ENCODE data around the gene MOB2. TPM values are rescaled to one million over a fixed set of nuclear protein-coding genes. Genes with fewer than 3 reads are reported as not detected.

MOB2 gene
- total RNA-seq, 1 donor from 2014 or later, result 19.3 TPM

DNA sequence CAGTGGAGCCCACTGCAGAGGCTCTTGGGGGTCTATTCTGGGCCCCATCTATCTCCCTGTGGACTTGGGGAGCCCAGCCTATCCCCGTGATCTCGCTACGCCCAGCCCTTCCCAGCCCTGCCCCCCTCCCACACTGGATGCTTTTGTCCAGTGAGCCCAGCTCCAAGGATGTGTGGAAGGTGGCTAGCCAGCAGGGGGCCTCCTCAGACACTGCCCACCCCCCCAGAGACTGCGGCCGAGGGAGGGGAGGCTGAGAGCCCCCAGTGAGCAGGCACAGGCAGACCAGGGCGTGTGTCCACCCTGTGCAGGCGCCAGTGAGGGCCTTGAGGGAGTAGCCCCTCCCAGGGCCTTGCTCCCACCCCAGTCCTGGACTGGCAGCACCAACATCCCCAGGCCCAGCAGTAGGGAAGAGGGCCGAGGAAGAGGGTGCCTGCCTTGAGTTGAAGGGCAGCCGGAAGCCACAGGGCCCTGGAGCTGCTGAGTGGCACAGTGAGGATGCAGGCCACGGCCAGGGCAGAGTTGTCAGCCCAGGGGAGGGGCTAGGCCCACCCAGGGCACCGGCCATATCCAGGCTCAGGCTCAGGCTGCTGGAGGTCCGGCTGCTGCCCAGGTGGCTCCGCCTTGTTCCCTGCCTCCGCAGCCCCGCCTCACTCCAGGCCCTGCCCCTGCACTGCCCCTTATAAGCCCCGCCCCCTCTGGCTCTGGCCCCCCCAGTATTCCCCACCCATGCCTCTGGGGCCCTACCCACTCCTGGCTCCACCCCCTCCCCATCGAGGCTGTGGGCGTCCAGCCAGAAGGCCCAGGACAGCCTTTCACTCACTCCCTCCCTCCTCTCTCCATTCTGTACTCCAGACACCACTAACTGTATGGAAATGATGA lies 28.0 kb downstream of the MOB2 start:
- Mint-ChIP-seq H3K9me3 (no peaks in the 10 kb centered on the region), H3K4me3 (no peak overlapping the region), H3K27me3 (ENCODE audit: low read depth) (no peaks in the 10 kb centered on the region), H3K36me3 (ENCODE audit: low read depth) (no peaks in the 10 kb centered on the region), H3K4me1 (no peaks in the 10 kb centered on the region), H3K27ac (ENCODE audit: unreplicated experiment) (no peak overlapping the region)
- TF ChIP-seq, protein P1, sequence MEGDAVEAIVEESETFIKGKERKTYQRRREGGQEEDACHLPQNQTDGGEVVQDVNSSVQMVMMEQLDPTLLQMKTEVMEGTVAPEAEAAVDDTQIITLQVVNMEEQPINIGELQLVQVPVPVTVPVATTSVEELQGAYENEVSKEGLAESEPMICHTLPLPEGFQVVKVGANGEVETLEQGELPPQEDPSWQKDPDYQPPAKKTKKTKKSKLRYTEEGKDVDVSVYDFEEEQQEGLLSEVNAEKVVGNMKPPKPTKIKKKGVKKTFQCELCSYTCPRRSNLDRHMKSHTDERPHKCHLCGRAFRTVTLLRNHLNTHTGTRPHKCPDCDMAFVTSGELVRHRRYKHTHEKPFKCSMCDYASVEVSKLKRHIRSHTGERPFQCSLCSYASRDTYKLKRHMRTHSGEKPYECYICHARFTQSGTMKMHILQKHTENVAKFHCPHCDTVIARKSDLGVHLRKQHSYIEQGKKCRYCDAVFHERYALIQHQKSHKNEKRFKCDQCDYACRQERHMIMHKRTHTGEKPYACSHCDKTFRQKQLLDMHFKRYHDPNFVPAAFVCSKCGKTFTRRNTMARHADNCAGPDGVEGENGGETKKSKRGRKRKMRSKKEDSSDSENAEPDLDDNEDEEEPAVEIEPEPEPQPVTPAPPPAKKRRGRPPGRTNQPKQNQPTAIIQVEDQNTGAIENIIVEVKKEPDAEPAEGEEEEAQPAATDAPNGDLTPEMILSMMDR (conservative IDR thresholded peaks at IDR 0.05), result peak; percentile 36
- DNase-seq (ENCODE audit: low read depth, low spot score), result no peak

DNA sequence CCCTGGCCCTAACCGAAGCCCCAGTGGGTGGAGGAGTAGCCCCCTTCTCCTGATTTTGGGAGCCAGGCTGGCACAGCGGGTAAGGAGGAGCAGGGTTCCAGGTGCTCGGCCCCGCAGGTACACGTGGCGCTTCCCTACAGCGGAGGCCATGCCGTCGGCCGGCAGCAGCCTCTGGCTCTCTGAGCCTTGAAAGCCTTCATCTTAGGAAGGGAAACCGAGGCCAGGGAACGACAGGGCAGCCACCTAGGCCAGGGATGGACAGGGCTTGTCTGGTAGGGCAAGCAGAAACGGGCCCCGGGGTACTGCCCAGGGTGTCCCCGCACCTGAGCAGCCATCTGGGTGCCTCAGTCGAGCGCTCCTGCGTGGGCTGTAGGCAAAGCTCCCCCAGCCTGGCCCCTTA lies 28.7 kb downstream of the MOB2 start:
- H3K27me3 Mint-ChIP-seq (ENCODE audit: low read depth), result no peaks in the 10 kb centered on the region
- no peaks in the 10 kb centered on the region for H3K4me1 Mint-ChIP-seq
- TF ChIP-seq, protein P1 (conservative IDR thresholded peaks at IDR 0.05), result no peak
- H3K9me3 Mint-ChIP-seq, result no peaks in the 10 kb centered on the region
- no peak overlapping the region for H3K27ac Mint-ChIP-seq (ENCODE audit: unreplicated experiment)
- H3K4me3 Mint-ChIP-seq, result no peak overlapping the region
- no peaks in the 10 kb centered on the region for H3K36me3 Mint-ChIP-seq (ENCODE audit: low read depth)
- DNase-seq (ENCODE audit: low read depth, low spot score), result no peak

DNA sequence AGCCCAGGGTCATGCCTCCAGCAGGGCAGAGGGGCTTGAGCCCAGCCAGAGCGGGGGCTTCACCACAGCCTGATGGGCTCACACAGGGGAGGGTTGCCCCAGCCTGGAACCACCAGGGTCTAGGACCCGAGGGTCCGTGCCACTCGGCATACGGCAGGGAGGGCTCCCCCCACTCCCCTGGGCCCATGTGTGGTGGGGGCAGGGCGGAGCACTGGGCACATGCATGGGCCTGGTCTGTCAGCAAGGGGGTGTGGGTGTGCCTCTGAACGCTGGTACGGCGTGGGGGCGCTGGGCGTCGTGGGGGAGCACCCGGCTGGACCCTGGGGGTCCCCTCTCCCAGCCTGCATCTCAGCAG lies 29.3 kb downstream of the MOB2 start:
- Mint-ChIP-seq H3K27me3 (ENCODE audit: low read depth) (no peaks in the 10 kb centered on the region), H3K4me1 (no peaks in the 10 kb centered on the region), H3K9me3 (no peaks in the 10 kb centered on the region), H3K27ac (ENCODE audit: unreplicated experiment) (no peak overlapping the region), H3K36me3 (ENCODE audit: low read depth) (no peaks in the 10 kb centered on the region), H3K4me3 (no peak overlapping the region)
- TF ChIP-seq, protein P1 (conservative IDR thresholded peaks at IDR 0.05), result no peak
- no peak for DNase-seq (ENCODE audit: low read depth, low spot score)

DNA sequence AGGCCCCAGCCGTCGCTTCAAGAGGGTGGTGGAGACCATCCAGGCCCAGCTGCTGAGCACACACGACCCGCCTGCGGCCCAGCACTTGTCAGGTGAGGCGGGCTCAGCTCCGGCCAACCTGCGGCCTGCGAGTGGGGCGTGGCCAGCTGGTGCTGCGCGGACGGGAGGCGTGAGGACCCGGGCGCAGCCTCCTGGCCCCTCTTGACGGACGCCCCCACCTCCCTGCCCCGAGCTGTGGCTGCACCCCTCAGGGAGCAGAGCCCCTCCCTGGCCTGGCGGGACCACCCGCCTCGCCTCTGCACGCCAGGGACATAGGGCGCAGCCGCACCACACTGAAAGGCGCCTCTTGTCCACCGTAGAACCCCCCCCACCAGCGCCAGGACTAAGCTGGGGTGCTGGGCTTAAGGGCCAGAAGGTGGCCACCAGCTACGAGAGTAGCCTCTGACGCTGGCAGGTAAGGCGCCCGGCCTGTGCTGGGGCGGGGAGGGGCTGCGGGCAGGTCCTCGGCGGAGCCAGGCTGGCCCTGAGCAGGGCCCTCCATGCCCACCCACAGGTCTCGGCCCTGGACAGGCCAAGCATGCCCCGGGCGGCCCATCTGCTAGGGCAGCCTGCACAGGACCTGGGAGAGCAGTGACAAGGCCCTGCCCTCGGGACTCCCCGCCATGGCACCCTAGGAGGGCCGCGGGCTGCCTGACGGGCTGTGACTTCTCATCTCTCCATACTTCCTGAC lies 29.8 kb downstream of the MOB2 start:
- TF ChIP-seq, protein P1 (conservative IDR thresholded peaks at IDR 0.05), result no peak
- Mint-ChIP-seq H3K4me3 (no peak overlapping the region), H3K36me3 (ENCODE audit: low read depth) (no peaks in the 10 kb centered on the region), H3K27me3 (ENCODE audit: low read depth) (no peaks in the 10 kb centered on the region), H3K9me3 (no peaks in the 10 kb centered on the region), H3K27ac (ENCODE audit: unreplicated experiment) (no peak overlapping the region), H3K4me1 (no peaks in the 10 kb centered on the region)
- no peak for DNase-seq (ENCODE audit: low read depth, low spot score)

DNA sequence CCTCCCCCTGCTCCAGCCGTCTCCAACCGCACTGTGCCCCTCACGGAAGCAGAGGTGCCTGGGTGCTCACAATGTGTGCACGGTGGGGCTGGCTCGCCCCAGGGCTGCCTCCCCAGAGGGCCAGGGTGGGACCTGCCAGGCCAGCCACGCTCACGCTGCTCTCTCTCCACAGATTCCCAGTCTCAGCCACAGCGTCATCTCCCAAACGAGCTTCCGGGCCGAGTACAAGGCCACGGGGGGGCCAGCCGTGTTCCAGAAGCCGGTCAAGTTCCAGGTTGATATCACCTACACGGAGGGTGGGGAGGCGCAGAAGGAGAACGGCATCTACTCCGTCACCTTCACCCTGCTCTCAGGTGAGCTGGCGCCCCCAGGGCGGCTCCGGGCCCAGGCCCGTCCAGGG lies 30.4 kb downstream of the MOB2 start:
- TF ChIP-seq, protein P1 (conservative IDR thresholded peaks at IDR 0.05), result no peak
- Mint-ChIP-seq H3K4me1 (no peaks in the 10 kb centered on the region), H3K27me3 (ENCODE audit: low read depth) (no peaks in the 10 kb centered on the region), H3K27ac (ENCODE audit: unreplicated experiment) (no peak overlapping the region), H3K4me3 (no peak overlapping the region), H3K9me3 (no peaks in the 10 kb centered on the region), H3K36me3 (ENCODE audit: low read depth) (no peaks in the 10 kb centered on the region)
- no peak for DNase-seq (ENCODE audit: low read depth, low spot score)

All from neural crest cell (in vitro differentiated cells).